ENCODE data around the gene WFDC1. TPM values are rescaled to one million over a fixed set of nuclear protein-coding genes. Genes with fewer than 3 reads are reported as not detected.

WFDC1 gene
- total and polyA plus RNA-seq, 2 donors (not counting 3 experiments of a cell fraction or from before 2014, with no cell fraction given), result not detected

GRCh38 chr16:84331998-84332780 lies 37.5 kb downstream of the WFDC1 start:
- no TSS peak for BruUV-seq (replicated peaks)
- no peak for DNase-seq (ENCODE audit: low read depth, low spot score)
- intact Hi-C loops (cut with micrococcal nuclease), result no loop called here
- FAIRE-seq, result no peak
- dilution Hi-C loops (cut with MboI; ENCODE audit: extremely low pct_ligation_motif_present, low sequenced_read_pairs), result no loop called here
- Histone ChIP-seq H3K27ac (ENCODE audit: insufficient read depth, low read depth, low read length) (no peak overlapping the region), H3K9me3 (replicated peaks; ENCODE audit: control insufficient read depth, insufficient read depth, low read length) (no peaks in the 10 kb centered on the region), H3K4me2 (ENCODE audit: insufficient read depth, low read length) (no peak overlapping the region), H3K27me3 (ENCODE audit: control insufficient read depth in 2 of 2, insufficient read depth in 2 of 2, low read length in 2 of 2) (no peaks in the 10 kb centered on the region), H3K4me1 (ENCODE audit: control insufficient read depth, extremely low read depth, insufficient read depth, low read length) (no peaks in the 10 kb centered on the region), H3K36me3 (ENCODE audit: control insufficient read depth in 2 of 2, extremely low read depth in 1 of 2, insufficient read depth in 2 of 2, low read length in 2 of 2) (no peaks in the 10 kb centered on the region), H3K9ac (replicated peaks; ENCODE audit: extremely low read depth, insufficient read depth, low read length) (no peak overlapping the region), H2AFZ (ENCODE audit: low read depth, low read length) (no peak overlapping the region), H3K4me3 (replicated peaks in 1 of 3; ENCODE audit: insufficient read depth in 1 of 3, low read depth in 1 of 3, low read length in 3 of 3) (no peak overlapping the region), H4K20me1 (replicated peaks; ENCODE audit: control insufficient read depth, extremely low read depth, insufficient read depth, low read length) (no peaks in the 10 kb centered on the region), H3K9me1 (replicated peaks; ENCODE audit: control insufficient read depth, extremely low read depth, insufficient read depth, low read length) (no peaks in the 10 kb centered on the region), H3K79me2 (ENCODE audit: control insufficient read depth, insufficient read depth, low read length) (no peaks in the 10 kb centered on the region)
- ChIA-PET CTCF (no interaction called here), POLR2A (no interaction called here)
- TF ChIP-seq MAX (IDR thresholded peaks at IDR 0.05; ENCODE audit: insufficient read depth, insufficient read length) (no peak), POLR2AphosphoS5 (IDR thresholded peaks at IDR 0.05; ENCODE audit: insufficient read depth, low read depth, low read length) (no peak), GATA2 (IDR thresholded peaks at IDR 0.05; ENCODE audit: insufficient read depth, insufficient read length, low read depth, low read length) (no peak), POLR2A (IDR thresholded peaks at IDR 0.05; ENCODE audit: low read depth, low read length) (no peak), MYC (IDR thresholded peaks at IDR 0.05; ENCODE audit: low read depth, low read length) (no peak)

- CTCF ChIA-PET, result no interaction called here
- dilution Hi-C loops (cut with MboI; ENCODE audit: extremely low pct_ligation_motif_present, low sequenced_read_pairs), result no loop called here
- no peaks in the 10 kb centered on the region for H3K27me3 ChIP-seq (ENCODE audit: control insufficient read depth in 2 of 2, insufficient read depth in 2 of 2, low read length in 2 of 2)
Measured at GRCh38 chr16:84332975-84333684, 38.5 kb downstream of the WFDC1 start.

More at GRCh38 chr16:84332975-84333684, 38.5 kb downstream of the WFDC1 start:
- Histone ChIP-seq H3K27ac (ENCODE audit: insufficient read depth, low read depth, low read length) (no peak overlapping the region), H3K4me2 (ENCODE audit: insufficient read depth, low read length) (no peak overlapping the region), H3K4me3 (replicated peaks in 1 of 3; ENCODE audit: insufficient read depth in 1 of 3, low read depth in 1 of 3, low read length in 3 of 3) (no peak overlapping the region), H3K79me2 (ENCODE audit: control insufficient read depth, insufficient read depth, low read length) (no peaks in the 10 kb centered on the region), H3K9me1 (replicated peaks; ENCODE audit: control insufficient read depth, extremely low read depth, insufficient read depth, low read length) (no peaks in the 10 kb centered on the region), H3K9me3 (replicated peaks; ENCODE audit: control insufficient read depth, insufficient read depth, low read length) (no peaks in the 10 kb centered on the region), H3K36me3 (ENCODE audit: control insufficient read depth in 2 of 2, extremely low read depth in 1 of 2, insufficient read depth in 2 of 2, low read length in 2 of 2) (no peaks in the 10 kb centered on the region), H3K9ac (replicated peaks; ENCODE audit: extremely low read depth, insufficient read depth, low read length) (no peak overlapping the region), H2AFZ (ENCODE audit: low read depth, low read length) (no peak overlapping the region), H4K20me1 (replicated peaks; ENCODE audit: control insufficient read depth, extremely low read depth, insufficient read depth, low read length) (no peaks in the 10 kb centered on the region), H3K4me1 (ENCODE audit: control insufficient read depth, extremely low read depth, insufficient read depth, low read length) (no peaks in the 10 kb centered on the region)
- intact Hi-C loops (cut with micrococcal nuclease), result no loop called here
- no peak for TF ChIP-seq FOS (IDR thresholded peaks at IDR 0.05; ENCODE audit: borderline replicate concordance, insufficient read depth, low read length)
- TF ChIP-seq, protein P1, sequence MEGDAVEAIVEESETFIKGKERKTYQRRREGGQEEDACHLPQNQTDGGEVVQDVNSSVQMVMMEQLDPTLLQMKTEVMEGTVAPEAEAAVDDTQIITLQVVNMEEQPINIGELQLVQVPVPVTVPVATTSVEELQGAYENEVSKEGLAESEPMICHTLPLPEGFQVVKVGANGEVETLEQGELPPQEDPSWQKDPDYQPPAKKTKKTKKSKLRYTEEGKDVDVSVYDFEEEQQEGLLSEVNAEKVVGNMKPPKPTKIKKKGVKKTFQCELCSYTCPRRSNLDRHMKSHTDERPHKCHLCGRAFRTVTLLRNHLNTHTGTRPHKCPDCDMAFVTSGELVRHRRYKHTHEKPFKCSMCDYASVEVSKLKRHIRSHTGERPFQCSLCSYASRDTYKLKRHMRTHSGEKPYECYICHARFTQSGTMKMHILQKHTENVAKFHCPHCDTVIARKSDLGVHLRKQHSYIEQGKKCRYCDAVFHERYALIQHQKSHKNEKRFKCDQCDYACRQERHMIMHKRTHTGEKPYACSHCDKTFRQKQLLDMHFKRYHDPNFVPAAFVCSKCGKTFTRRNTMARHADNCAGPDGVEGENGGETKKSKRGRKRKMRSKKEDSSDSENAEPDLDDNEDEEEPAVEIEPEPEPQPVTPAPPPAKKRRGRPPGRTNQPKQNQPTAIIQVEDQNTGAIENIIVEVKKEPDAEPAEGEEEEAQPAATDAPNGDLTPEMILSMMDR (IDR thresholded peaks at IDR 0.05; ENCODE audit: extremely low read depth in 1 of 2, insufficient read depth in 1 of 2, low read depth in 1 of 2, low read length in 2 of 2), result no peak
- TF ChIP-seq MYC (IDR thresholded peaks at IDR 0.05; ENCODE audit: low read depth, low read length), result no peak
- TF ChIP-seq EZH2 (IDR thresholded peaks at IDR 0.05; ENCODE audit: borderline replicate concordance, low read depth, low read length, severe bottlenecking), result no peak
- no peak for TF ChIP-seq MAX (IDR thresholded peaks at IDR 0.05; ENCODE audit: insufficient read depth, insufficient read length)
- no peak for TF ChIP-seq POLR2AphosphoS5 (IDR thresholded peaks at IDR 0.05; ENCODE audit: insufficient read depth, low read depth, low read length)
- TF ChIP-seq JUN (IDR thresholded peaks at IDR 0.05; ENCODE audit: borderline replicate concordance, insufficient read depth, insufficient read length, low read depth), result no peak
- TF ChIP-seq POLR2A (IDR thresholded peaks at IDR 0.05; ENCODE audit: low read depth, low read length), result no peak
- no peak for TF ChIP-seq GATA2 (IDR thresholded peaks at IDR 0.05; ENCODE audit: insufficient read depth, insufficient read length, low read depth, low read length)
- FAIRE-seq, result no peak
- POLR2A ChIA-PET, result no interaction called here
- no TSS peak for BruUV-seq (replicated peaks)
- DNase-seq (ENCODE audit: low read depth, low spot score), result no peak
